Fibroblast of skin of right biceps (primary cell): ENCODE data around the gene HPX.

ENCODE experiments used
- DNase-seq: peaks from one replicate; pipeline ENCODE4 v3.0.0-alpha.2; 2013

Gene HPX

GRCh38 chr11:6458352-6459098 is 17.7 kb upstream of the HPX start:
- no peak for DNase-seq

- no peak for DNase-seq
Measured at GRCh38 chr11:6457581-6458320, 17.0 kb upstream of the HPX start.

GRCh38 chr11:6456361-6457073 is 15.7 kb upstream of the HPX start:
- DNase-seq = no peak

- DNase-seq = no peak
Measured at GRCh38 chr11:6455070-6455469, 14.3 kb upstream of the HPX start.

- DNase-seq = no peak
Measured at GRCh38 chr11:6453152-6453551, 12.4 kb upstream of the HPX start.

GRCh38 chr11:6452219-6452618 is 11.4 kb upstream of the HPX start:
- peak; percentile 28 for DNase-seq

- no peak for DNase-seq
Measured at GRCh38 chr11:6448574-6448973, 7.8 kb upstream of the HPX start.

- DNase-seq = peak; percentile 37
Measured at GRCh38 chr11:6443269-6444003, 2.6 kb upstream of the HPX start.

- DNase-seq = no peak
Measured at GRCh38 chr11:6442441-6442840, 1.7 kb upstream of the HPX start.

- peak; percentile 46 for DNase-seq
Measured at GRCh38 chr11:6438979-6439571, 1.7 kb downstream of the HPX start.

- DNase-seq = no peak
Measured at GRCh38 chr11:6437993-6438392, 2.8 kb downstream of the HPX start.

GRCh38 chr11:6437423-6437822 is 3.4 kb downstream of the HPX start:
- DNase-seq = no peak

GRCh38 chr11:6433998-6434660 is 6.7 kb downstream of the HPX start:
- DNase-seq = no peak

GRCh38 chr11:6431861-6432260 is 8.9 kb downstream of the HPX start:
- DNase-seq = peak; percentile 79

- no peak for DNase-seq
Measured at GRCh38 chr11:6427516-6427915, 13.3 kb downstream of the HPX start.

GRCh38 chr11:6420677-6421076 is 20.1 kb downstream of the HPX start:
- no peak for DNase-seq

GRCh38 chr11:6419009-6419631 is 21.7 kb downstream of the HPX start, which contains the start of gene APBB1:
APBB1 (minus strand) TSS chr11:6419094; CDS start chr11:6411347, 7,747 bp downstream.
- peak; percentile 63 for DNase-seq

GRCh38 chr11:6418557-6419008 is 22.2 kb downstream of the HPX start:
- DNase-seq = no peak

- DNase-seq = no peak
Measured at GRCh38 chr11:6417907-6418556, 22.8 kb downstream of the HPX start.

GRCh38 chr11:6415797-6416196 is 25.0 kb downstream of the HPX start:
- DNase-seq = no peak

- DNase-seq = no peak
Measured at GRCh38 chr11:6414874-6415328, 25.9 kb downstream of the HPX start.
